Brain pericyte (primary cell): ENCODE results near the gene ACTG2.
"Not testable (repeated sequence)": the region's sequence is repeated elsewhere in the genome, so short reads cannot be mapped to it uniquely, and the experiment has no call there.

ENCODE experiments used
- DNase-seq: peaks from one replicate; pipeline ENCODE4 v3.0.0-alpha.2; 2012; ENCODE audit warnings: low read depth, low spot score

The ACTG2 gene

GRCh38 chr2:73892631-73893329 lies at the start of gene ACTG2:
ACTG2 (plus strand) TSS chr2:73893008; CDS start chr2:73901312, 8,304 bp downstream.
- peak; percentile 65 for DNase-seq

DNA sequence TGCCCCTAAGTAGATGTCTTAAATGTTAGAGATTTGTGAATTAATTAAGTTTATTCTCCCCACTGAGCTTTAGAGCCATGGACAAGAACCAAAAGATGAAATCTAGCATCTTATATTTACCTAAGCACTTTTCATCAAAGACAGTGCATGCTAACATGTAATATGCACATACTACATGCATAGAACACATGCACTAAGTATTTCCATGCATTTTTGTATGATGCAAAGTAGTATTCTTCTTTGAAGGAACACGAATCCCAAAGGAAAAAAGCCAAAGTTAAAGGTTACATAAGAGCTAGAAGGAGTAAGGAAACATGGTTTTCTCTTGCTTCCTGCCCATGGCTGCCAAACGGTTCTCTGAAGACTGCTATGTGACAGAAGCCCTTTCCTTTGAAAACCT lies 48.7 kb upstream of the ACTG2 start:
- DNase-seq: no peak

DNA sequence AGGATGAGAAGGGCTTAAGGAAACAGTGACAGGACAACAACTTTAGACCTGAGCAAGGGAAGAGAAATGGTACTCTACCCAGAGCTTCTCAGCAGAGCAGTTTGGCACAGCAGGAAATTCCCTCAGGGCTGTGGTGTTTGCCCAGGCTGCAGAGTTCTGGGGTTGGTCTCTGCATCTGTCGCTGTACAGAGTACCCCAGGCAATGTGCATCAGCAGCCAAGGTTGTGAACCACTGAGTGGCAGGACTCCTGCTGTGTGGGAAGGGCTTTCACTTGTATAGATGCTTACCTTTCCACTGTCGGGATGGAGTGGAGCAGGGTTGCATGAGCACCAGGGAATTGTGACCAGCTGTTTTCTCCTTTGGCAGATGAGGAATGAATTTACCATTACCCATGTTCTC lies 42.8 kb upstream of the ACTG2 start:
- DNase-seq: no peak

DNA sequence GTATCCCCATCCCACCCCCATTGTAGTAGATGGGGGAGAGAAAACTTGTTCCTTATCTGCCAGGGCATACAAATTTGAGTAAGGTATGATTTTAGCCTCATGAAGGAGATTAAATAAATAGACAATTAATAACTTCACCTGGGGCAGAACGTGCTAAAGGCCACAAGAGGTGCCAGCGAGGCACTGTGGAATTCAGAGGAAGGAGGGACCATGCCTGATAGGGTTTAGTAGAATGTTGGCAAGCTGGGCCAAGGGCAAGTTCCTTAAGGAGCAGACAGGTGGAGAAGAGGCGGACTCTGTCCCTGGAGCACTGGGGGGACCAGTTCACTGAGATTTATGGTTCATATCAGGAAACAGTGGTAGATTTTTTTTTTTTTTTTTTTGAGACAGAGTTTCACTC lies 41.5 kb upstream of the ACTG2 start:
- no peak for DNase-seq

- DNase-seq: no peak
These were observed 40.8 kb upstream of the ACTG2 start for GRCh38 chr2:73852020-73852419.

DNA sequence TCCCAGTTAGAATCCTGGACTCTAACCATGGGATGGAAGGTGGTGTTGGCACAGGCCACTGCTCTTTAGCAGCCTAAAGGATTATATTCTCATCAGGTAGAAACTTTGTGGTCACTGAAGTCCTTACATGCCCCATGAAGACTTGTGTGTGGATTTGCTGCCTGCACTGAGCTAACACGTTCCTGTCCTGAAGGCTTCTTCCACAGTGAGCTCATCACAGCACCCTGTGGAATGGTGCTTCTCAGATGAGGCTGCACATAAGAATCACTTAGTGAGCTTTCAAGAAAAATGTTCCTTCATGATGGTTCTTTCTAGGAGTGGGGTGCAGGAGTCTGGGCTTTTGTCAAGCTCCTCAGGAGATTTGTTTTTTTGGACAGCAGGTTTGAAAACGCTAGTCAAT lies 37.3 kb upstream of the ACTG2 start:
- DNase-seq: no peak

DNA sequence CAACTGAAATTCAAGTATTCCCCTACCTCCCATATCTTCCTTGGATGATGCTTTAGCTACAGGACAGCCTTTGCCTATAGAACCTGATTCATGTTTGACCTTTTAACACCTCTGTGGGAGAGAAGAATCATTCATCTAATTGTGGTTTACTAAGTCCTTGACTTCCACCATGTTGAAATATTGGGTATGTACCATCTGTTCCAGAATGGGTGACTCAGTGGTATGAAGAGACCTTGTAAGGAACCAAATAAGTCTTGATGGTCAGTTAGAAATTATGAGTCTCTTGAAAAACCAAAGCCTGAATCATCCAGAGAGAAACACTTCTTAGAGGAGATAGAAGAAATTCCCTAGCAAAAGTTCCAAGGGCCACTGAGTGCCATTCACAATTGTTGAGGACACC lies 36.6 kb upstream of the ACTG2 start:
- no peak for DNase-seq

GRCh38 chr2:73859721-73860586 lies 32.9 kb upstream of the ACTG2 start:
- DNase-seq: peak; percentile 27

- DNase-seq: no peak
These were observed 29.8 kb upstream of the ACTG2 start for GRCh38 chr2:73862987-73863386.

DNA sequence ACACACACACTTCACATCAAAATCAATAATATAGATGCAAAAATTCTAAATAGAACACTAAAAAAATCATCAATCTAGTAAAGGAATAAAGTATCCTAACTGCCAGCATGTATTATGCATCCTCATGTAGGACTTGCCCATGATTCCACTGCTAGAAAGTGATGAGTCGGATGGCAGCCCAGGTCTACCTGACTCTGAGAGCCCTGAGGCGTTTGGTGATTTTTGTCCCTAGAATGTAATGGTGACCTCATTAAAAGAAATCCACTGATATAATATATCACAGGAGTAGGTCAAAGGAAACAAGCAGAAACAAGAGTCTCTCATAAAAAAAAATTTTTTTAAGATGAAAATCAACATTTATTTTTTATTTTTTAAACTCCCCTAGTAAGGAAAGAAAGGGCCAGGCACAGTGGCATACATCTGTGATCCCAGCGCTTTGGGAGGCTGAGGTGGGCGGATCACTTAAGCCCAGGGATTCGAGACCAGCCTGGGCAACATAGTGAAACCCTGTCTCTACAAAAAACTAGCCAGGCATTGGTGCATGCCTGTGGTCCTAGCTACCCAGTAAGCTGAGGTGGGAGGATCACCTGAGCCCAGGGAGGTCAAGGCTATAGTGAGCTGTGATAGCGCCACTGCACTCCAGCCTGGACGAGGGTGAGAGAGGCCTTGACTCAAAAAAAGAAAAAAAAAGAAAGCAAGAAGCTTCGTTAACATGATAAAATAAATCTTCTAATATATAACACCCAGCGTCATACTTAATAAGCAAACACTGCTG lies 24.4 kb upstream of the ACTG2 start:
- DNase-seq: no peak

DNA sequence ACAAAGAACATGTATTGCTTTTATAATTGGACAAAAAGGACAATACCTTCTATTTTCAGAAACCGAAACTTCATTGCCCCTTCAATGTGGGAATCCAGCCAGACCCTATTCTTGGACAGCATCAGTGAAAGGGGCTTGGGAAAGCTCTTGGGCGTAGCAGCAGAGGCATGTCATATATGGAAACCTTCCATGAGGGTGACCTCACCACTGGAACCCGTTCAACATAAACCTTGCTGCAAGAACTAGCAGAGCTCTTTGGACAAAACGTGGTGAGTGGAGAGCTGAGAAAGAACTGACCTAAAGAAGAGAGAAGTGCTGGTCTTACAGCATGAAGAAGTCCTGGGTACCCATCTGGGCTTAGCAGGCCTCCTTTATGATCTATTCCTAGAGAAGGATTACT lies 22.7 kb upstream of the ACTG2 start:
- peak; percentile 61 for DNase-seq

GRCh38 chr2:73877071-73877802 lies 15.6 kb upstream of the ACTG2 start:
- no peak for DNase-seq

DNA sequence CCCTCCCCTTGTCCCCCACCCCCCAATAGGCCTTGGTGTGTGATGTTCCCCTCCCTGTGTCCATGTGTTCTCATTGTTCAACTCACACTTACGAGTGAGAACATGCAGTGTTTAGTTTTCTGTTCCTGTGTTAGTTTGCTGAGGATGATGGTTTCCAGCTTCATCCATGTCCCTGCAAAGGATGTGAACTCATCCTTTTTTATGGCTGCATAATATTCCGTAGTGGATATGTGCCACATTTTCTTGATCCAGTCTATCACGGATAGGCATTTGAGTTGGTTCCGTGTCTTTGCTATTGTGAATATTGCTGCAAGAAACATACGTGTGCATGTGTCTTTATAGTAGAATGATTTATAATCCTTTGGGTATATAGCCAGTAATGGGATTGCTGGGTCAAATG lies 14.8 kb upstream of the ACTG2 start:
- DNase-seq: not testable (repeated sequence)

- DNase-seq: no peak
These were observed 7.4 kb upstream of the ACTG2 start for GRCh38 chr2:73885406-73885805.

- DNase-seq: no peak
These were observed 6.5 kb upstream of the ACTG2 start for GRCh38 chr2:73886357-73886756.

DNA sequence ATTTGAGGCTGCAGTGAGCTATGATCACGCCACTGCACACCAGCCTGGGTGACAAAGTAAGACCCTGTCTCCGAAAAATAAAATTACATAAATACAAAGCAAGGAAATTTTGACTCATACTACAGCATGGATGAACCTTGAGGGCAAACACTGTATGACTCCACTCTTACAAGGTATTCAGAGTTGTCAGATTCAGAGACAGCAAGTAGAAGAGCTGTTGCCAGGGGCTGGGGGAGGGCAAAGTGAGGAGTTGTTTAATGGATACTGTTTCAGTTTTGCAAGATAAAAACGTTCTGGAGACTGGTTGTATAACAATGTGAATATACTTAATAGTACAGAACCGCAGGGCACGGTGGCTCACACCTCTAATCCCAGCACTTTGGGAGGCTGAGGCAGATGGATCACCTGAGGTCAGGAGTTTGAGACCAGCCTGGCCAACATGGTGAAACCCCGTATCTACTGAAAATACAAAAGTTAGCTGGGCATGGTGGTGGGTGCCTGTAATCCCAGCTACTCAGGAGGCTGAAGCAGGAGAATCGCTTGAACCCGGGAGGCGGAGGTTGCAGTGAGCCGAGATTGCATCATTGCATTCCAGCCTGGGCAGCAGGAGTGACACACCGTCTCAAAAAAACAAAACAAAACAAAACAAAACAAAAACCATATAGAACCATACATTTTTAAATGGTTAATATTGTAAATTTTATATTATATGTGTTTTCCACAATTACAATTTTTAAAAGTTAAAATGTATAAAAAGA lies 5.0 kb upstream of the ACTG2 start:
- DNase-seq: not testable (repeated sequence)

- no peak for DNase-seq
These were observed 4.4 kb upstream of the ACTG2 start for GRCh38 chr2:73888388-73888787.

- no peak for DNase-seq
These were observed 3.6 kb upstream of the ACTG2 start for GRCh38 chr2:73889206-73889605.

DNA sequence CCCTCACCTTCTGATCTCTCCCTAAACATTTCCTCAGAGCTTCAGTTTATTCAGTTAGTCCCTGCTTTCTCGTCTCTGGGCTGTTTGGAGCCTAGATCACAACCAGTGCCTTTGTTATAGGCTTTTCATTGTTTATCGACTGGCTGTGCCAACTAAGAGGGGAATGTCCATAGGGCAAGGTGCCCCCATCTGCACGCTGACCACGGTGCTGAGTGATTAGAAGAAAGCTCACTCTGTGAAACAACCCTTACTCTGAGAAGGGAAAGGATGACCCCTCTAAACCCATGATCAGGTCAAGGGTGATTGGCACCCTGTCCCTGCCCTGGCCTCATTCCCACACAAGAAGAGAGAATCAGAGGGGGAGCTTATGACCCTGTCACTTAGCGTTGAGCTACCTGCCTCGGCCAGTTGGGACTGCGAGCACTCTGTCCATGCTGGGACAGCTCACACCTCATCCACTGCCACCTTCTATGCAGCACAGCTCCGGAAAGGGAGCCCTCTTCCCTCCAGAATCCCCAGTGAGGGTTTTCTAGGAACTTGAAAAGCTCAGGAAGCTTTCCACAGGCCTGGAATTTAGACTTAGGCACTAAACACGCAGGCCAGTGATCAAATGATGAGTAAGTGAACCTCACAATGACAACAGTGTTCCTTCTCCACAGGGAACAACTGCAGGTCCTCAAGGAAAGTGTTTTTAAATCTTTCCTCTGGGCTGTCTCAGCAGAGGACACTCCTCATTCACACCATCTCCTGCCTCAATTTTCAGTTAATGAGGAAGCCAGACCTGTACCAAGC lies 2.3 kb upstream of the ACTG2 start:
- DNase-seq: no peak

DNA sequence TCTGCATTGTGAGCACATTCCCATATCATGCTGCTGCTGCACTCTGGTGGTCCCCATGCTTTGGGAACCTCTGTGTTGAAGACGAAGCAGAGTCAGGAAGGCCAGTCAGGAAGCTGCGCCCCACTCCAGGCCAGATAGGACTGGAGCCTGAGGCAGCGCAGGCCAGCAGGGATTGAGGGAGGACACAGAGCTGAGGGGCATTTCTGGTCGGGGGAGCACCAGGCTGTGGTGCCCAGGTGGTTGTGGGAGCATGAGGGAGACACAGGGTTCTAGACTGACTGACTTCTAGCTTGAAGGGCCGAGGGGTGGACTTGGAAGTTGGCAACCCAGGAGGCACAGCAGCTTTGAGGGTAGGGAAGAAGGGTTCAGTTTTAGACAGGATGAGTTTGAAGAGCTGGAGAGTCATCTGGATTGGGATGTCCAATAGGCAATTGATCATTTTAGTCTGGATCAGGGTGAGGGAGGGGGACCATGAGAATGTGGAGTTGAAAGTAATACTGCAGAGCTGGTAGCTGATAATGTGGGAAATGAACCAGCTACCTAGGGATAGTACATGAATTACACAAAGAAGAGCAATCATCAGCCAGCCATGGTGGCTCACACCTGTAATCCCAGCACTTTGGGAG lies 1.4 kb upstream of the ACTG2 start:
- no peak for DNase-seq
